HG02884 (cell line): ENCODE measurements around the gene EREG.

ENCODE experiments used
- ATAC-seq: cut with Tn5 transposase; IDR thresholded peaks from one replicate; pipeline ENCODE4 v1.9.1; 2021; ENCODE audit warnings: mild to moderate bottlenecking, moderate library complexity; ENCODE audit not compliant: unreplicated experiment

Gene EREG

GRCh38 chr4:74420863-74421262, 55.9 kb downstream of the EREG start:
- ATAC-seq = no peak

- no peak for ATAC-seq
Measured at GRCh38 chr4:74423104-74423503, 58.2 kb downstream of the EREG start.

- no peak for ATAC-seq
Measured at GRCh38 chr4:74424111-74424510, 59.2 kb downstream of the EREG start.

GRCh38 chr4:74426101-74426500, 61.2 kb downstream of the EREG start:
- no peak for ATAC-seq

- no peak for ATAC-seq
Measured at GRCh38 chr4:74428276-74428675, 63.3 kb downstream of the EREG start.

- ATAC-seq = no peak
Measured at GRCh38 chr4:74431113-74431826, 66.3 kb downstream of the EREG start.

GRCh38 chr4:74433043-74433442, 68.1 kb downstream of the EREG start:
- ATAC-seq = no peak

- ATAC-seq = no peak
Measured at GRCh38 chr4:74433541-74434172, 68.7 kb downstream of the EREG start.

- no peak for ATAC-seq
Measured at GRCh38 chr4:74435296-74435695, 70.4 kb downstream of the EREG start.

GRCh38 chr4:74437866-74438265, 72.9 kb downstream of the EREG start:
- no peak for ATAC-seq
